ENCODE data around the gene SNRK.

The SNRK gene

DNA sequence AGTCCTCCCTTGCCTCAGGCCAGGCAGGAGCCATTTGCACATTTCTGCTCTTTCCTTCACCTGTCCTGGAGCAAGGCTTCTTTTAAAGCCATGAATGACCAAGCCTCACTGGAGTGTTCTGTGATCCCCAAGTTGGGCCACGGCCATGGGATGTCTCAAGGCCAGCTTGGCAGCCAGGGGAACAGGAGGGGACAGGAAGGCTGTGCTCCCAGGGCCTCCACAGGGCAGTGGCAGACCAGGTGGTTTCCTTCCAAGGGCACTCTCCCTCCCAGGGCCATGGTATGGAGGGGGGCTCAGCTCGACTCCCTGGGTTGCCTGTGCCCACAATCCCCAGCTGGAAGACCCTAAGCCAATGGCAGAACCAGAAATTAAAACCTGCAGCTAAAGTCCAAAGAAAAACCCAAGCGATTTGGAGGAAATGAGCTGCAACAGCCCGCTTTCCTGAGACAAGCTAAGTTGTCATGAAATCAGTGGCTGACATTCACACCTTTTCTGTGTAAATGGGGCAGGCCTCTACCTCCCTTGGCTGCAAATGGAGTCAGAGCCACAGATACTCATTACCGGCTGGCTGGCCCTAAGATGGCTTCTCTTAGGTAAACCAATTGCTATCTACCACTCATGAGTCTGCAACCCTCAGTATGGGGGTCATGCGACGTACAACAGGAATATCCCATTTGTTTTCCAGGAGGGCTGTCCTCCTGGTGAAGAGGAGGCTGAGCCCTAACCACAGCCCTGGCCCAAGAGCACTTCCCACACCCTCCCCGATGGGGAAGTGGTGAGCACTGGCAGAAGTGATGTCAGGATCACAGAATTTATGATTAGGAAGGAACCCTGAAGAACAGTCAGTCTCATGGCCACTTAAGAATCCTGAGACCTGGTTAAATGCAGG, 83.3 kb downstream of the SNRK start:
- Histone ChIP-seq H3K9ac (ENCODE audit: low read depth, low read length, poor library complexity, severe bottlenecking) (no peak overlapping the region), H3K36me3 (ENCODE audit: insufficient read depth, low read length) (no peaks in the 10 kb centered on the region; the same call in 1 of the 2 replicates), H3F3A (ENCODE audit: low read depth) (no peaks in the 10 kb centered on the region), H4K20me1 (ENCODE audit: insufficient read depth, low read length, poor library complexity, severe bottlenecking) (no peaks in the 10 kb centered on the region), H3K27me3 (ENCODE audit: insufficient read depth, low read length, poor library complexity, severe bottlenecking) (no peaks in the 10 kb centered on the region), H2AFZ (ENCODE audit: low read length) (no peak overlapping the region), H3K9me3 (ENCODE audit: insufficient read depth, low read depth, low read length) (no peaks in the 10 kb centered on the region), H3K4me1 (ENCODE audit: insufficient read depth, low read length, poor library complexity, severe bottlenecking) (no peaks in the 10 kb centered on the region), H3K4me2 (ENCODE audit: low read depth, low read length, poor library complexity, severe bottlenecking) (no peak overlapping the region), H3K9me2 (replicated peaks; ENCODE audit: low read depth, low read length) (no peaks in the 10 kb centered on the region), H3K79me2 (ENCODE audit: insufficient read depth, low read length) (no peaks in the 10 kb centered on the region), H3K4me3 (ENCODE audit: low read length, poor library complexity, severe bottlenecking) (no peak overlapping the region)
- TF ChIP-seq CTCF (conservative IDR thresholded peaks at IDR 0.05; ENCODE audit: low read length) (no peak), EZH2phosphoT487 (IDR thresholded peaks at IDR 0.05; ENCODE audit: borderline replicate concordance) (no peak)

GRCh38 chr3:43370293-43370980, 84.1 kb downstream of the SNRK start:
- H3K9me2 ChIP-seq (replicated peaks; ENCODE audit: low read depth, low read length): no peaks in the 10 kb centered on the region
- H3K36me3 ChIP-seq (ENCODE audit: insufficient read depth, low read length): no peaks in the 10 kb centered on the region; the same call in 1 of the 2 replicates
- H3K4me3 ChIP-seq (ENCODE audit: low read length, poor library complexity, severe bottlenecking): no peak overlapping the region
- H3K9ac ChIP-seq (ENCODE audit: low read depth, low read length, poor library complexity, severe bottlenecking): no peak overlapping the region
- no peaks in the 10 kb centered on the region for H3F3A ChIP-seq (ENCODE audit: low read depth)
- no peaks in the 10 kb centered on the region for H3K9me3 ChIP-seq (ENCODE audit: insufficient read depth, low read depth, low read length)
- TF ChIP-seq CTCF (conservative IDR thresholded peaks at IDR 0.05; ENCODE audit: low read length) (no peak), EZH2phosphoT487 (IDR thresholded peaks at IDR 0.05; ENCODE audit: borderline replicate concordance) (no peak)
- H4K20me1 ChIP-seq (ENCODE audit: insufficient read depth, low read length, poor library complexity, severe bottlenecking): no peaks in the 10 kb centered on the region
- H3K4me2 ChIP-seq (ENCODE audit: low read depth, low read length, poor library complexity, severe bottlenecking): no peak overlapping the region
- no peak overlapping the region for H2AFZ ChIP-seq (ENCODE audit: low read length)
- H3K4me1 ChIP-seq (ENCODE audit: insufficient read depth, low read length, poor library complexity, severe bottlenecking): no peaks in the 10 kb centered on the region
- H3K27me3 ChIP-seq (ENCODE audit: insufficient read depth, low read length, poor library complexity, severe bottlenecking): no peaks in the 10 kb centered on the region
- no peaks in the 10 kb centered on the region for H3K79me2 ChIP-seq (ENCODE audit: insufficient read depth, low read length)

- Histone ChIP-seq H3K27me3 (ENCODE audit: insufficient read depth, low read length, poor library complexity, severe bottlenecking) (no peaks in the 10 kb centered on the region), H3F3A (ENCODE audit: low read depth) (no peaks in the 10 kb centered on the region), H3K4me2 (ENCODE audit: low read depth, low read length, poor library complexity, severe bottlenecking) (no peak overlapping the region), H3K9ac (ENCODE audit: low read depth, low read length, poor library complexity, severe bottlenecking) (no peak overlapping the region), H3K9me3 (ENCODE audit: insufficient read depth, low read depth, low read length) (no peaks in the 10 kb centered on the region), H3K4me1 (ENCODE audit: insufficient read depth, low read length, poor library complexity, severe bottlenecking) (no peaks in the 10 kb centered on the region), H3K4me3 (ENCODE audit: low read length, poor library complexity, severe bottlenecking) (no peak overlapping the region), H3K79me2 (ENCODE audit: insufficient read depth, low read length) (no peaks in the 10 kb centered on the region), H3K9me2 (replicated peaks; ENCODE audit: low read depth, low read length) (no peaks in the 10 kb centered on the region), H3K36me3 (ENCODE audit: insufficient read depth, low read length) (no peaks in the 10 kb centered on the region), H4K20me1 (ENCODE audit: insufficient read depth, low read length, poor library complexity, severe bottlenecking) (no peaks in the 10 kb centered on the region), H2AFZ (ENCODE audit: low read length) (no peak overlapping the region)
- TF ChIP-seq CTCF (conservative IDR thresholded peaks at IDR 0.05; ENCODE audit: low read length): no peak
- no peak for TF ChIP-seq EZH2phosphoT487 (IDR thresholded peaks at IDR 0.05; ENCODE audit: borderline replicate concordance)
Observed at GRCh38 chr3:43371494-43371893, 85.2 kb downstream of the SNRK start.
